GM18867 (cell line): Measurements from ENCODE around the gene CHID1.

Experiments
- ATAC-seq: cut with Tn5 transposase; IDR thresholded peaks from one replicate; pipeline ENCODE4 v1.9.1; 2021; ENCODE audit warnings: mild to moderate bottlenecking, moderate library complexity; ENCODE audit not compliant: unreplicated experiment

CHID1 gene

DNA sequence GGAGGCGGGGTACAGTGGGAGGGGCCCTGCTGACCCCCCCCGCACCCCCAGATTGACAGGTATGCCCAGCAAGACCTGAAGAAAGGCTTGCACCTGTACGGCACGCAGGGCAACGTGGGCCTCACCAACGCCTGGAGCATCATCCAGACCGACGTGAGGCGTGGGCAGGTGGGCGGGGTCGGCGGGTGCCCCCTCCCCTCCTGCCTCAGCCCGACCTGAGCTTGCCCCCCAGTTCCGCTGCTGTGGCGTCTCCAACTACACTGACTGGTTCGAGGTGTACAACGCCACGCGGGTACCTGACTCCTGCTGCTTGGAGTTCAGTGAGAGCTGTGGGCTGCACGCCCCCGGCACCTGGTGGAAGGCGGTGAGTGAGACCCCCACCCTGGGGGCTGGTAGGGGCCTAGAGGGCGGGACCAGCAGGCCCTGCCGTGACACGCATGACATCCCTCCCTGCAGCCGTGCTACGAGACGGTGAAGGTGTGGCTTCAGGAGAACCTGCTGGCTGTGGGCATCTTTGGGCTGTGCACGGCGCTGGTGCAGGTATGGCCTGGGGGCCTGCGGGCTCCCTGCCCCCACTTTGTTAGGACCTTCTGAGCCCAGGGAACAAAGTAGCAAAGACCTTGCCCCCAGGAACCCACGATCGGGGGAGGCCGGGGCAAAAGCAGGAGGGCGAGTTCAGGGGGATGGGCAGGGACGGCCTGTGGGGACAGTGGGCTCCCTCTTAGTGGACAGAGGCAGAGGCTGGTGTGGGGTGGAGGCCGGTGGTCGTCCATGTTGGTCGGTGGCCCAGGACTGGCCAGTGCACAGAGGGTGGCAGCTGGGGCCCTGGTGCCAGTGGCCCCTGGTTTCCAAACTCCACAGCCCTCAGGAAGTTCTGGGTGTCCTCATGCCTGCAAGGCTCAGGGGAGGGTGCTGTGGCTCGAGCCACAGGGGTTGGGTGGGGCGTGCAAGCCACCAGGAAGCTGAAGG lies 44.9 kb downstream of the CHID1 start:
- no peak for ATAC-seq

DNA sequence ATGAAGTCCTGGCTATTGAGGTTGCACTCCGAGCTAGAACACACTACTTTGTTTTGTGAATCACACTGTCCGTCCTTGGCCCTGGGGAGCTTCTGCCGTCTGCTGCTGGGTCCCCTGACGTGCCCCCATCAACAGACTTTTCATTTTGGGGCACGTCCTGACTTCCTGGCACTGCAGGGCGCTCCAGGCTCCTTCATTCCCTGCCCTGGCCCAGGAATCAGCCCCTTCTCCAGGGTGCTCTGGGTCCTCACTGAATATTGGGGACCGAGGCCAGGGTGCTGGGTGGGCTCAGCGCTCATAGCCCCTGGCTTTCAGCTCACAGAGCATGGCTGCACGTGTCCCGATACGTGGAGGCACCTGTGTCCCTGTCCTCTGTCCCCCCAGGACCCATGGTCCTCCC lies 45.7 kb downstream of the CHID1 start:
- no peak for ATAC-seq

DNA sequence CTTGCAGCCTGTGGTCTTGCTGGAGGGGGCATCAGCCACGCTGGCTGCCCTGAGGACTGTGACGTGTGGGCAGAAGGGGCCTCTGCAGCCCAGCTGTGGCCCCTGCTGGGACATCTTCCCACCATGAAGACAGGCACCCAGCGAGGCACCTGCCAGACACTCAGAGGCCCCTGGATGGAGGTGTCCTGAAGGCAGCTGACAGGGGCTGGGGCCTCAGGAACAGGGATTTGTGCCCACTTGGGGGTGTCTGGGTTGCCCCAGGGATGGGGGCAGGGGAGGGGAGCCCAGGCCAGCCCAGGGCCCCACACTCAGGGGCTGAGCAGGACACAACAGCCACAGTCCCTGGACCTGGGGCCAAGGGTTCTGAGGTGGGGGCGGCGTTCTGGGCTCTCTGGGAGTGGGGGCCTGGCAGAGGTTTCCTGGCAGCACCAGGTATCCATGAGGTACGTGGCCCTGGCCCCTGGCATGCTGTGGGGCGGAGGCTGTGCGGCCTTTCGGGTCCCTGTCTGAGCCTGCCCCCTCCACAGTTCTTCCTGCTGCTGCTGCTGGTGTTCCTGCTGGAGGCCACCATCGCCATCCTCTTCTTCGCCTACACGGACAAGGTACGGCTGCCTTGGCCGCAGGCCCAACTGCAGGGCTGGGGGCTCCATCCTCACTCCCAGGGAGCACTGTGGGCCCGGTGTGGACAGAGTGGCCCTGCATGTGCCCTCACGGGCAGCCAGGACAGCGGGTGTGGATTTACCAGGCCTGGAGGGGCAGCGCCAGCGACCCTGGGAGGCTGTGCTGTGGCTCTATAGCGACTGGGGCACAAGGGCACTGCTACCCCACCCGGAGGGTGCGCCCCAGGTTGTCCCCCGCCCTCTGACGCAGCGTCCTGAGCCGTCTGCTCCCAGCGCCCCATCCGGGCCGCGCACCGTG lies 46.4 kb downstream of the CHID1 start:
- ATAC-seq: no peak

DNA sequence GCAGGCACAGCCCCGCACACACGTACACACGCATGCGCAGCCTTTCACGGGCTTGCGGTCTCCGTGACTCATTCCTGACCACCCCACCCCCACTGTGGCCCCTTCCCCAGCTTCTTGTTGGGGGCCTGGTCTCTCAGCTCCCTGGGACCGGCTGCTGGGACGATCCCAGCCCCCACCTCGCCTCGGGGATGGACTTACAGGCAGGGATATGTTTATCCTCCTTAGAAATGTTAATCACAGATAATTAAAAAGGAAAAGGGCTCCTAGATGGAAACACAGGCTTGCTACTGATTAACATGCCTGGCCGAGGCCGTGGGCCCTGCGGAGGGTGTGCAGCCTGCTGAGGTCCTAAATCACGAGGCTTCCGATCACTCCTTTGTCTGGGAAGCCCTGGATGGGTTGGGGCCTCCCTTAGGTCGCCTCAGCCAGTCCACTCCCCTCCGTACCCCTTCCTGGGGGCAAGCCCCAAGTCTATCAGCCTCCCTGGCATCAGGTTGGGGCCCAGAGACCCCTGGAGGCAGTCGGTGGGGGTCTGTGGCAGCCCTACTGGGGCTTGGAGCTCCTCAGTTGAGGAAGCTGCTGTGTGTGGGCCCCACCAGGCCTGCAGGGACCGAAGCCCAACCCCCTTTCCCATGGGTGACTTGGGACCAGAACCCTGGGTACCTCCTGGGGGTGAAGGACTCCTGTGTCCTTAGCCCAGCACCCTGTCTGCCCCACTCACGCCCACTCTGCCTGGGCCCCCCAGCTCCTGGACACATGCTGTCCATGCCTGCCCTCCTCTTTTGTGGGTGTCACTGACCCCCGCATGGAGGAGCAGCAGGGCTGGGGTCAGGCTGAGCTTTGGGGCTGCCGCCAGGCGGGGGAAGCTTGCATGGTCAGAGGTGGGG lies 47.3 kb downstream of the CHID1 start:
- no peak for ATAC-seq

DNA sequence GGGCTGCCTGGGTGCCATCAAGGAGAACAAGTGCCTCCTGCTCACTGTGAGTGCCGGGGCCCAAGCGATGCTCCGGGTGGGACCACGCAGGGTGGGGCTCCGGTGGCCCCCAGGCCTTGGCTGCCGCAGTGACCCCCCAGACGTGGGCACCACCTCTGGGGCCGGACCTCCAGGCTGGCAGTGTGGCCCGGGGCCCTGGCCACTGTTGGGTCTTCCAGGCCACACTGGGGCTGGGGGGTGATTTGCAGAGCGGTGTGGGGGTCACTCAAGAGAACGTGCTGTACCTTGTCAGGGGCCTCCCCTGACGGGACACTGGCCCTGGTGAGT lies 48.0 kb downstream of the CHID1 start:
- ATAC-seq: no peak

DNA sequence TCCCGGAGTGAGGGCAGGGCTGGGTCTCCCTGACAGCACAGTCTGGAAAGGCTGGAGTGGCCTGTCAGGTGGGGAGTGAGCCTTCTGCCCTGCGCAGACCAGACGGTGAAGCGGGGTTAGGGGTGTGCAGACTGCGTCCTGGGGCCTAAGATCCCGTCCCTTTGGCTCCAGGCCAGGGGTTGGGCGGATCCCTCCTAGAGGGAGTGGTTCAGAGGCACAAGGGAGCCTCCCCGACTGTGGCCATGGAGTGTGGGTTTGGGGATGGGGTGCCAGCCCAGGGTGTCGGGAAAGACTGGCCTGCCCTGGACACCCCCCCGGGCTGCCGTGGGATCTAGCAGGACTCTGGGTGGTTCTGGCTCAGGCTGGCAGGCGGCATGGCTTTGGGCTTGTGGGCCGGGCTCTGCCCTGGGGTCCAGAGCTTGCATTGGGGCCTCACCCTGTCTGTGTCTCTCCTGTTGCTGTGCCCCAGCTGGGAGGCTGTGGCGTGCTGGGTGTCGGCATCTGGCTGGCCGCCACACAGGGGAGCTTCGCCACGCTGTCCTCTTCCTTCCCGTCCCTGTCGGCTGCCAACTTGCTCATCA lies 48.4 kb downstream of the CHID1 start:
- no peak for ATAC-seq

DNA sequence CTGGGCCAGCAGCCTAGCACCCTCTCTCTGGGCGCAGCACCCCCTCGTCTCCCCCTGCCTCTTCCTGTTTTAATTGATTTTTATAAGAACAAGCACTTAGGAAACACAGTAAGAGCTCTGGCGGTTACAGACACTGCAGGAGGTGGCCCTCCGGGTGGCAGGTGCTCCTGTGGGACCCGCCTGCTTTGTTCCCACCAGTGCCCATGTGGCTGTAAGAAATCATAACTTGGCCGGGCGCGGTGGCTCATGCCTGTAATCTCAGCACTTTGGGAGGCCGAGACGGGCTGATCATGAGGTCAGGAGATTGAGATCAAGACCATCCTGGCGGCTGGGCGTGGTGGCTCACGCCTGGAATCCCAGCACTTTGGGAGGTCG lies 49.5 kb downstream of the CHID1 start:
- no peak for ATAC-seq

DNA sequence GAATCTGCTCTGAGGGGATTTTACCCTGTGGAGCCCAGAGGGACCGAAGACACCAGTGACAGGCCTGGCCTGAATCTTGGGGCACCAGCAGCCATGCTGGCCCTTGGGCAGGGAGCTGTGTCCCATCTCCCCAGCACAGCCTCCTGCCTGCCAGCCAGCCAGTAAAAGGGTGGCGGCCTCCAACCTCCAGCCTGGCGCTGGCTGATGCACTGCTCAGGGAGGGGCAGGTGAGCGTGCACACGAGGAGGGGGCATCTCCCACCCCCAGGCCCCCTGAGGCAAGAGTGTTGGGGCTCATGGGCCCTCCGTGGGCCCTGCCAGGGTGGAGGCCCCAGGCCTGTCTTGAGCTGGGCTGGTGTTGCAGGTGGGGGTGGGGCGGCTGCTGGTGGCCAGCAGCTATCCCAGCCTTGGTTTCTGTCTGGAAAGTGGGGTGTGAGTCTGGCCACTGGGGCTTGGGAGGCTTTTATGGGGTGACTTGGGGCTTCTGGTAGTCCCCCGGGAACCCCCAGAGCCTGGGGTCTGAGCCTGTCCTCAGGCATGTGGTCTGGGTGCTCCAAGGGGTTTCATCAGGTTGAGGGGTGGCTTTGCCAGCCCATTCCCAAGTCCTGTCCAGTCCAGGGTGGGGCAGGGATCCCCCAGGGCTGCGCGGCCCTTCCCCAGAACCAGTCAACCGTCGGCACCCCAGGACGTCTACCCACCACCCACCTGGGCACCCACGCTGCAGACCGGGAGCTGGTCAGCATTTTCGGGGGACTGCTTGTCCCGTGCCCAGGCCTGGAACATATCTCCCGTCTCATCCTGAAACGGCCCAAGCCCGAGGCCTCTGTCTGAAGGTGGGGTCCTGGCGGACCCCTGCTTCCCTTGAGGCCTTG lies 50.1 kb downstream of the CHID1 start:
- ATAC-seq: no peak

DNA sequence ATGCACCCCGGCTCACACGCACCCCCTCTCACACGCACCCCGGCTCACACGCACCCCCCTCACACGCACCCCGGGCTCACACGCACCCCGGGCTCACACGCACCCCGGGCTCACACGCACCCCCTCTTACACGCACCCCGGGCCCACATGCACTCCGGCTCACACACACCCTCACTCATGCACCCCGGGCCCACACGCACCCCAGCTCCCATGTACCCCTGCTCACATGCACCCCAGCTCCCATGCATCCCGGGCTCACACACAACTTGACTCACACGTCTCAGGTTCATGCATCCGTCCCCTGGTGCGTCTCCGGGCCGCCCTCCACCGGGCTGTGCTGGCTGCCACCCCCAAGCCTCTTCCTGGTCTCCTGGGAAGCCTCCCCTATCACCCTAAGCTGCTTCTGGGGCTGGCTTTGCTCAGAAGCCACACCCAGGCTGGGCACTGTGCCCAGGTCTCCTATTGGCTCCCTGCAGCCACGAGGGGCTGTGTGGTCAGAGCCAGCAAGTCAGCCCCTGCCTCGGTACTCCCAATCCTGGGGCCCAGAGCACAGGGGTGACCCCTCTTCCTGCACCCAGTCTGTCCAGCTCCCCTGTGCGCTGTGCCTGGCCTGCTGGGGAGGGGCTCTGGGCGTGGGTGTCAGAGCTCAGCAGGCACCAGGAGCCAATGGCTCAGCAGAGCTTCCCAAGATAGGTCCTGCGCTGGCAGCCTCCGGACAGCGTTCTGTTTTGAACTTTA lies 51.0 kb downstream of the CHID1 start:
- no peak for ATAC-seq

DNA sequence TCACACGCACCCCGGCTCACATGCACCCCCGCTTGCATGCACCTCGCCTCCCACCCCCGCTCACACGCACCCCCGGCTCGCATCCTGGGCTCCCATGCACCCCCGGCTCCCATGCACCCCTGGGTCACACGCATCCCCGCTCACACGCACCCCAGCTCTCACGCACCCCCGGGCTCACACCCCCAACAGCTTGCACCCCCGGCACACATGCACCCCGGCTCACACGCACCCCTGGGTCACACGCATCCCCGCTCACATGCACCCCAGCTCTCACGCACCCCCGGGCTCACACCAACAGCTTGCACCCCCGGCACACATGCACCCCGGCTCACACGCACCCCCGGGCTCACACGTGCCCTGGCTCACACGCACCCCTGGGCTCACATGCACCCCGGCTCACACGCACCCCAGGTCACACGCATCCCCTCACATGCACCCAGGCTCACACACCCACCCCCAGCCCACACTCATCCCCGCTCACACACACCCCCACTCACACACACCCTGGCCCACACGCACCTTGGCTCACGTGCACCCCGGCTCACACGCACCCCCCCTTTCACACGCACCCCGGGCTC lies 51.8 kb downstream of the CHID1 start:
- no peak for ATAC-seq

DNA sequence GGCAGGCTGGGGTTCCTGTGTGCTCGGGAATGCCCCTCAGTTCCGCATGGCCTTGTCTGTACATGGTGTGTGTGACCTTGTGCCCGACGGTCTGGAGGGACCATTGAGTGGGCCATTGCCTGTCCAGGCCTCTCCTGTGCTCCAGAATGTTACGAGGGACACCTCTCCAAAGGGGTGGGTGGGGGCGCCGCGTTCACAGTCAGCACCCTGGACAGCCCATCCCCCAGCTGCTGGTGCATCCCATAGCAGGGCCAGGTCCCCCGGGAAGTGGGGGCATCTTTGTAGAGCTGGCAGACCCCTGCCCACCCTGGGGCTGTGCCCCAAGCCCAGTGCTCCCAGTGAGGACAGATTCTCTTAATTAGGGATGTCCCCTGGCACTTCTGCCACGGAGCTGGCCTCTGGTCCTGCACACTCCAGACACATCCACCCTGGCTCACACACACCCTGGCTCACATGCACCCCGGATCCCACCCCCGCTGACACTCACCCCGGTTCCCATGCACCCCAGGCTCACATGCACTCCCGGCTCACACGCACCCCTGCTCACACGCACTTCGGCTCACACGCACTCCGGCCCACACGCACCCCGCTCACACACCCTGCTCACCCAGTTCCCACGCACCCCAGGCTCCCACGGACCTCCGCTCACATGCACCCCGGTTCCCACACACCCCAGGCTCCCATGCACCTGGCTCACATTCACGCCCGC lies 52.4 kb downstream of the CHID1 start:
- ATAC-seq: no peak

DNA sequence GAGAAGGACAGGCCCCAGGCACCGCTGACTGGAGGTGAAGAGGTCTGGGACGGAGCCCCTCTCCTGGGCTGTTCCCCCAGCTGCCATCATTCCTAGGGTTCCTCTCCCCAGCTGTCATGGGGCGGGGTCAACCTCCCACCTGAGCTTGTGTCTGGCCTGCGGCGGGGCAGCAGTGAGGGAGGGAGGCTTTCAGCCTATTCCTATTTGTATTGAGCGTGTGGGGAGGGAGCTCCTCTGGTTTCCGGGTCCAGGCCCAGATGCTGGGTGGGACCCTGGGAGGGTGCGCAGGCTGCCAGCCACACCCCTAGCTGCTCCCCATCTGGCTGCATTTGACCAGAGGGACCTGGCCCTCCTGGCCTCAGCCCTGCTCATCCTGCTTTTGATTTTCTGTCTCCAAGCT lies 54.2 kb downstream of the CHID1 start:
- ATAC-seq: no peak

DNA sequence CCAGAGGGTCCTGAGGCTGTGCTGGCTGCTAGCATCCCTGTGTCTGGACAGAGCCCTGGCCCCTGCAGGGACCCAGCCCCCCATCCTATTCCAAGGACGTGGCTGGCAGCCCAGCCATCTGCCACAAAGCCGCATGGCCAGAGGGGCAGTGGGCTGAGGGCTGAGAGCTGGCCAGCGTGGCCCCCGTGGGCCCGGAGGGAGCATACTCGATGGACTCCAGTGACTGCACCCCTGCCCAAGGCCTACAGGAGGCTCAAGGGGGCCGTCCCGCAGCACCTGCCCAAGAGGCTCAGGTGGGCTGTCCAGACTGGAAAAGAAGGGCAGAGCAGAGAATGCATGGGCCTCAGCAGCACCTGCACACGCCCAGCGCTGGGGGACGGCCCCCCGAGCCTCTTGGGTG lies 54.8 kb downstream of the CHID1 start:
- ATAC-seq: no peak

DNA sequence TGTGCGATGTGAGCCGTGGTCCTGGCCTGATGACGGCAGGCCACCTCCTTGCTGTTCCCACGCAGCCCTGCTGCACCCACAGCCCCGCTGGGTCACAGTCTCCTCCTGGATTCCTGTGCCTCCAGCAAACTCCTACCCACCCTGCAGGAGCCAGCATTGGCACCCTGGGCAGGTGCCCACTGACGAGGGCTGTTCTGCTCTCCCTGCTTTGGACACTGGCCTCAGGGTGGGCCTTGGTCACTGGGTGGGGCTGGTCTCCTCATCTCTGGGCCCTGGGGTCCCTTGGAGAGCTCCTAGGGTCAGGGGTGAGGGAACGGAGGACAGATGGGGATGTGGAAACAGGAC lies 55.3 kb downstream of the CHID1 start:
- ATAC-seq: no peak

DNA sequence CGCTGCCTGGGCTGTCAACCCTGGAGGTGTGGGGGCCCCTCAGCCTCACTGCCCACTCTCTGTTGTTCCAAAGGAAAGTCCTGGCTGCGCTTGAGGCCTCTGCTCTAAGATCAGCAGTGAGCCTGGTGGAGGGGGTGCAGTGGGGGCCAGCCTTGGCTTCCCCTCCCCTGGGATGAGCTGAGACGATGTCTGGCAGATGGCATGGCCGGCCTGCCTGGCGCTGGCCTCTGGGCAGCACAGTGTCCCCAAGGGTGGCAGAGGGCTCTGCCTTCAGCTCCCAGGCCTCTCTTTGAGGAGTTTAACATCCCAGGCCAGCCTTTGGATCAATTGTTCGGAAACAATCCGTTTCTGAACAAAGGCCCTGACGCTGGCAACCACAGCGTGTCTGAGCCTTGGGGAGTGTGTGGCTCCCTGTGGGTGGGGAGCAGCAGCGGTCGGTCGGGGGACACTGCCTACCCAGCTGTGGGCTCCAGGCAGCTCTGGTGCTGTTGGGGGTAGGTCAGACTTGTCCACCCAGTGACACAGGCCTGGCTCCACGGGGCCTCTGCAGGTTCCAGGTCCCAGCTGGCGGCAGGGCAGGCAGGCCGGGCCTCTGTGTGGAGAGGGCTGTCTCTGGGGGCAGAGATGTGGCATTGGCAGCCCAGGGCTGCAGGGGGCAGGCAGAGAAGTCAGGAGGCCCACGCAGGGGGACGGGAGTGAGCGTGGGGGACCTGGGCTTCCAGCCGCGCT lies 55.8 kb downstream of the CHID1 start:
- no peak for ATAC-seq

DNA sequence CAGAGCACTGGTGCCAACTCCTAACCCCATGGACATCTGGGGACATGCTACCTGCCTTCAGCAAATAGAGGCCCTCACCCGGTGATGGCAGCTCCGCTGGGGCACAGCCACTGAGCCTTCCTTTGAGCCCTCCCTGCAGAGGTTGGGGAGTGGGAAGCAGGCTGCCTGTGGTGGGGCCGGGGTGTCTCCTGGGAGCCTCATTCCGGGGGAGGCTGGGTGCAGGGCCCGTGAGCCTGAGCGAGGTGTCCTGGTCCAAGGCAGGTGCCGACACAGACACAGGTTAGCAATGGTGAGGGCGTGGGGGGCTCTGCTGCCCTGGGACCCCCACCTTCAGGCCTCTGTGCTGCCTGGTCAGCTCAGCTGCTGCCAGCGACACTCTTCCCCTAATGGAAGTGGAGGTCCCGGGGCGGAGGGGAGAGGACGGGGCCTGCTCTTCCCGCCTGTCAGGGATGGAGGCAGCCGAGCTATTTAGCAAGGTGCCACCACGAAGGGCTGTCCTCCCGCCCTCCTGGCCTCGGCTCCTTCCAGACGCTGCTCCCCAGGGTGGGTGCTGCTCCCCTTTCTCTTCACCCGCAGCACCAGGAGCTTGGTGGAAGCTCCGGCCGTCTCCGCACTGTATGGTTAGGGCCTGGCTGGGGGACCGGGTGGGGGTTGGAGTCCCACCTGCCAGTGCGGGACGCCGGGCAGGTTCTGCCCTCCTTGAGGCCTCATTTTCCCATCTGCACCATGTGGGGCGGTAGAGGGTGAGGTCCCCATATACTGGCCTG lies 56.7 kb downstream of the CHID1 start:
- no peak for ATAC-seq

DNA sequence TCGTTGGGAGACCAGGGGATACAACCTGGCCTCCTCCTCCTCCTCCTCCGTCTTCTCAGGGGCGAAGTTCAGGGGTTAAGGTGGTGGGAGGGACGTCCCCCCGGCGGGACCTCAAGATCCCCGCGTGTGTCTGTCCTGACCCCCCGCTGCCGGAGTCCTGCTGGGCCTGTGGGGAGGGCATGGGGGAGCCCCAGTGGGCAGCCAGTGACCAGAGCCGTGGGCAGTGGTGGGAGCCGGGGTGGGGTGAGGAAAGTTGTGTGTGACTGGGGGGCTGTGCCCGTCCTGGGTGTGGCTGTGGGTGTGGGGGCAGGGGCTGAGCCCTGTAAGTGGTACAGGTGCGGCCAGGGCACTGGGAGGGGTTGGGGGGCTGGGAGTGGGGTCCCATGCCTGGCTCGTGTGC lies 57.8 kb downstream of the CHID1 start:
- no peak for ATAC-seq
